NK-92 treated with Interleukin-12 subunit alpha and Interleukin-12 subunit beta, amount 100 ng/mL, for 24 hours (cell line): ENCODE results near the gene GLRB.
"Not testable (repeated sequence)": the region's sequence is repeated elsewhere in the genome, so short reads cannot be mapped to it uniquely, and the experiment has no call there.

ENCODE experiments used
- DNase-seq: peaks from one replicate; lab custom pipeline; 2025; lab: John Stamatoyannopoulos, UW

Gene GLRB

DNA sequence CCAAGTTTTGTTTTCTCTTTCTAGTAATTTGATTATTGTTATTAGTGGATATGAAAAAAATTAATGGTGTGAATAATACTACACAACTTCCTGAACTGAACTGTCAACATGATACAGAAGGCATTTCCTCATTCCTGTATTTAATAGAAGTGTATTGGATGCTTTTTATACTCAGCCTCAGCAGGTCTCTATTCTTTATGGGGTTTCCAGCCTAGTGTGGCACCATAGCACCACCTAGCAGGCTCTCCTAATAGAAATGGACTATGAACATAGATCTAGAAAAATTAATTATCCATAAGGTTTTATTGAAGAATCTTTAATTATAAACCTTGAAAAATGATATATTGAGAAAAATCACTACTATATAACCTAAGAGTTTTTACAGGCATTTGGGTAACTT, 52.4 kb downstream of the GLRB start:
- DNase-seq, result no peak

DNA sequence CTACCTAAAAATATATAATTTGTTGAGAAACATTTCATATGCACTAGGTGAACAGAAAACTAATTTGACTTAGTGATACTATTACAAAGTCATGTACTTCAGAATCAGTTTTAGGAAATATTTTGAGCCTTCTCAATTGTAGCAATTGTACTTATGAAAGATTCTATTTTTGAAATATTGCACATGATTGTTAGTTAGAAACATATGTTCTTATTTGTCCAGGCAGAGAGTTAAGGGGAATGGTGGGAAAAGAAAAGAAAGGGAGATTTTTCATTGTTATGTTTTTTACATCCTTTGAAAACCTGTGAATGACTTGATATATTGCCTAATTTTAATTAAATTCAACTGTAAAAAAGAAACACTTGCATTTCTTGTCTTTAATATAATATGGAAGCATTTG, 66.0 kb downstream of the GLRB start:
- no peak for DNase-seq

DNA sequence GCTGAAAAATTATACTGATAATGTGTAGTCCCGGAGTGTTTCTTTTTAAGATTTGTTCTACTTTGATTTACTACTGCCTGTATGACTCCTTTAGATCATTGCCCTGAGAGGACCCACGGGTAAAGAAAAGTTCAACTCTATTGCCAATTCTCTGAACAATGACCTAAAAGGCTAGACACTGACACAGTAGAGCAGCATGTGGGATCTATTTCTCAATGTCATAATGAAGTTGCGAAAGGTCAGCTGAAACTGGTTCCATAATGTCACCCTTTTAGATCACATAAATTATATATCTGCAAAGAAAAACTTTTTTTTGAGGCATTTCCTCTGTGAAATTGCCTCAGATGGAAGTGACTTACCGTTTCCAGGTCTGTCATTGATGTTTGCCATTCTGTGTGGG, 67.4 kb downstream of the GLRB start:
- no peak for DNase-seq

DNA sequence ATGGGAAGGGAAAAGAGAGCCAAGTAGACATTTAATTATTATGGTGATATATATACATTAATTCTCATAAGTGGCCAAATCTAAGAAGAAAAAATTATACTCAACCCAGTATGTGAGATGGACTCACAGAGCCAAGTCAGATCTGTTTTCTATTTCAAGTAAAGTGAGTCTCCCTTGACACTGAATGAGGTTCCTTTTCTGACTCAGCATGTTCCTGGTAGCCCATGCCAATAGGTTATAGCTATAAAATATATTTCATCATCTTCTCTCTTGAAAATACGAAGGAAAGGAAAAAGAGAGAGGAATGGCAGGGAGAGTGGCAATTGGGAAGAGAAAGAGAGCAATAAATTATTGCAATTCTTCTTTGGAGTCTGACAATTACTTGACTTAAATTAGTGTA, 75.8 kb downstream of the GLRB start:
- DNase-seq, result no peak

DNA sequence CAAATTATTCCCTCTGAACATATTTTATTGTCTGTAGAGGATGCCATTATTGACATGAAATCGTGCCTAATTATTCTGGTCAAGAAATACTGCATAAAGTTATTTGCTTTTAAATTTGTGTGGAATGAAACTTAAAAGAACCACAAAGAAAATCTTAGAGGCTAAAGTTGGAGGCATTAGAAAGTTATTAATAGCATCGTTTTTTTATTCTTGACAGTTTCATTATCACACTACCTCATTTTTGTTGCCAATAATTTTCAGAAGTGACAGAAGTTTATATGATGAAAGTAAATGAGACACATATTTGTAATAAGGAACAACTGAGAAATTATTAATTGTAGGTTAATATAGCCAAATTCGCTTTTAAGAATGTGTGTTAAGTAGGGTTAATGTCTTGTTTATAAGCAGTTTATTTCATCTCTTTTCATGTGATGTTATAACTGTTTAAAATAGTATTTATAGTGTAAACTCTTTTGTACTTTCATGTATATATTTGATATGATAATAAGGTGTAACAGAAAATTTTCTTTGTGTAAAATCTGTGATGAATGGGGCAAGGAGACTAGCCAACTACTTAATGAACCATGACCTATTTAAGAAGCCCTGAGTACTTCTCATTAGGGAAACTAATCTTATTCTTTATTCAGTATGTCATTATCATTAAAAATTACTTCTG, 90.1 kb downstream of the GLRB start:
- DNase-seq, result no peak

DNA sequence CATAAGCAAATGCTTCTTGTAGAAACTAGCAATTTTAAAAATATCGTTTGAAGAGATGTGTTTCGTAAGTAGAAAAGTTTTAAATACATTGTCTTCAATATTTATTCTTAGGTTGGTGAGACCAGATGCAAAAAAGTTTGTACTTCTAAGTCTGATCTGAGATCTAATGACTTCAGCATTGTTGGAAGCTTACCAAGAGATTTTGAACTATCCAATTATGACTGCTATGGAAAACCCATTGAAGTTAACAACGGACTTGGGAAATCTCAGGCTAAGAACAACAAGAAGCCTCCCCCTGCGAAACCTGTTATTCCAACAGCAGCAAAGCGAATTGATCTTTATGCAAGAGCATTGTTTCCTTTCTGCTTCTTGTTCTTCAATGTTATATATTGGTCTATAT, 94.4 kb downstream of the GLRB start:
- no peak for DNase-seq

DNA sequence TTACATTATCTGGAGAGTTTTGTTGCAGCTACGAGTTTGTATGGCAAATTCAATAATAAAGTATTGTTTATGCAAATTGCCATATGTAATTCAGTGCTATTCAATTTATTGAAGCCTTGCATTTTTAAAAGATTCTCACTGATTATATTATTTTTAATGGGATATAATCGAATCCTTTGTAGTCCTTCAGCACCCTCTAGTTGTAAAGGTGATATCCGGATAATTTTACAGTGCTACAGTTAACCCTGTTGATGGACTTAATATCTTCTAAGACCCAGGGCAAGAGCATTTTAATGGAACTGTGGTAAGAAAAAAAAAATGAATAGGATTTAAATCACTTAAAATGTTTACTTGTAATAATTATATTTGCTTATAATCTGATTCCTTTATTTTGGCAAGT, 96.1 kb downstream of the GLRB start:
- DNase-seq, result no peak

DNA sequence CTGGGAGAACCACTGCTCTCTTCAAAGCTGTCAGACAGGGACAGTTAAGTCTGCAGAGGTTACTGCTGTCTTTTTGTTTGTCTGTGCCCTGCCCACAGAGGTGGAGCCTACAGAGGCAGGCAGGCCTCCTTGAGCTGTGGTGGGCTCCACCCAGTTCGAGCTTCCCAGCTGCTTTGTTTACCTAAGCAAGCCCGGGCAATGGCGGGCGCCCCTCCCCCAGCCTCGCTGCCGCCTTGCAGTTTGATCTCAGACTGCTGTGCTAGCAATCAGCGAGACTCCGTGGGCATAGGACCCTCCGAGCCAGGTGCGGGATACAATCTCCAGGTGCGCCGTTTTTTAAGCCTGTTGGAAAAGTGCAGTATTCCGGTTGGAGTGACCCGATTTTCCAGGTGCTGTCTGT, 104.3 kb downstream of the GLRB start:
- not testable (repeated sequence) for DNase-seq

DNA sequence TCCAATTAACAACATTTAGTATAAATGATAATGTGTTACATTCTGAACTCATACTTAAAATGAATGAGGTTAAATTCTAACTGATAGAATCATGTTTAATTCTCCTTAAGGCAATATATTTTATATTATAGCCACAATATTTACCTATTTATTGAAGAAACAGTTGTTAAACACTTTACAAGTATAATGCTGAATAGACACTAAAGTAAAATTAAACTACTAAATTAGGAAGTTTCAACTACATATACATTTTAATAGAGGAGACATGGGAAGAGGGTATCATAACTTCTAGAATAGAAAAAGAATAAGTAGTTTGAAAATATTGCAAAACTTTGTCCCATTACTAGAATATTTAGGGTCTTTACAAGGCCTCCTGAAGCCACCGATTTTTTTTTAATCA, 108.3 kb downstream of the GLRB start:
- no peak for DNase-seq

DNA sequence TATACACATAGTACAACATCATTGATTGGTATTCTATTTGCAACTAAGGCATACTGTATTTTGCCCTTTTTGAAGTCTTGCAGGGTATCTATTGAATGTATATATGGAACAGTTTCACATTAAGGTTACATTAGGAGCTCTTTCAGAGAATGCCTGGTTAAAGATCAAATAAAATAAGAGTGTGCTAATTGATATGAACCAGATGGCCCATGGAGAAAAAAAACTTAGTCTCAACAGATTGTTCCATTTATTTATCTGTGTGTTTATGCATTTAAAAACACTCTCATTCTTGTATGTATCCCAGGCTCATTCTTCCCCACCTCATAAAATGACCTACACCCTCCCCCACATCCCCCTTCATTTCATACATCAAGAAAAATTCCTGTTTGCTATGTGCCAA, 109.4 kb downstream of the GLRB start:
- no peak for DNase-seq

DNA sequence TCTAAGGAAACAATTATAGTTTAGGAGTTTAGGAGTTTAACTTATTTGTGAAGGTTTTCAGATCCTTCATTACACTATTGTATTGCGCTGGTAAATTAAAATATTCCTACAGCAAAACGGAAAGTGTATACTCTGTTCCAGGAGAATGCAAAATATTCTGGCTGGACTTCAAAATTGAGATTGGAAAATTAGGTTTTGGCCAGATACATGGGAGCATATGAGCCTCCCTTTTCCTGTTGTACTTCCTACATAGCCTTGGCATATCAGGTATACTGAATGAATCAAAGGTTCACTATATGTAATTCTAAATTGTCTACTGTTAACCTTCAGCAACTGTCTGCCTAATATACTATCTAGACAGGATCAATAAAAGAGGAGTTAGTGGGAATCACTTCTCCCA, 119.4 kb downstream of the GLRB start:
- DNase-seq, result no peak

DNA sequence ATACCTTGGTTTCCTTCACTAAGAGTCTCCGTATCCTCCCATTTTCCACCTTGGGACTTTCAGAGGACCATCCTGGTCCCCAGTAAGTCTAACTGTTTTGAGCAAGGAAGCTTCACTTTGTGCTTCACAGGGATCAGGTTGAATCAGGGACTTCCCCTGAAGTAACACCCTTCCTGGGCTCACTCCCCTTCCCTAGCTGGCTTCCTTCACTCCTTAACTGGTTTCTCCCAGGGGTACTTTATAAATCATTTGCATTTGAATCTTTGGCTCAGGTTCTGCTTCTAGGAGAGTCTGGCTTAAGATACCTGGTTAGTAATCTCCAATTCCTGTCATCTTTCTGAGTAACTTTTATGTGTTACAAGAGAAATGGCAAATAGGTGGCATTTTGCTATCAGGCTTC, 120.1 kb downstream of the GLRB start:
- DNase-seq, result no peak

DNA sequence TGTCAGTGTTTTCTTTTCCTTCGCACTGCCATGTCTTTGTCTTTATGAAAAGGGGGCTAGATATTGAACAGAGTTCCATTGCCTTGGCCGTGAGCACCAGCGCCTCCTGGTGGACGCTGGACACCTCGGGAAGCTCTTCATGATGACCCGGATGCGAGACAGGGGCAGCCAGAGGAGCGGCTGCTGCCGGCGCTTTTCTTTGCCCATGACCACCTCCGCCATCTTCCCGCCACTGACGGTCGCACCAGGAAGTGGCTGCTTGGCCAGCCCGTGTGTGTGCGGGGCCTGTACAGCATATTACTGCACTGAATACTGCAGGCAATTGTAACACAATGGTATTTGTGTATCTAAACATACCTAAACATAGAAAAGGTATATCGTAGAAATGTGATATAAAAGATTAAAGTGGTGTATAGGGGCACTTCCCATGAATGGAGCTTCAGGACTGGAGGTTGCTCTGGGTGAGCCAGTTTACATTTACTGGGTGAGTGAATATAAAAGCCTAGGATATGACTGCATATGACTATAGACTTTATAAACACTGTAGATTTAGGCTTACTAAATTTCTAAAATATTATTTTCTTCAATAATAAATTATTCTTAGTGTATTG, 128.8 kb downstream of the GLRB start:
- DNase-seq, result no peak

DNA sequence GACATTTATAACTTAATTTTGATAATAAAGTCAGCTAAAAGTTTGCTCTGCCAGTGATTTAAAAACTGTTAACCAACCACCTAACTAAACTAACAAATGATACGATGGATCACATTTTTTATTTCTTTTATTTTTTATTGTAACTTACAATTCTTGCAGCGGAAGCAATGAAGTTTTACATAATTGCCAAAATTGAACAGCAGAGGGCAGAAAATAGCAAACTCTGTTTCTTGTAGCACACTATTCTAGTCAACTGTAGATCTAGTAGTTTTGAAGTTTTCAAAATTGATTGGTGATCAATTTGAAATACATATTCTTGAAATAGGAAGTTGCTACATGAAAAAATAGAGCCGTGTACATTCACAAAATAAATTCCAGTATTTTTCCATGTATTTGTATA, 141.8 kb downstream of the GLRB start:
- DNase-seq, result no peak

DNA sequence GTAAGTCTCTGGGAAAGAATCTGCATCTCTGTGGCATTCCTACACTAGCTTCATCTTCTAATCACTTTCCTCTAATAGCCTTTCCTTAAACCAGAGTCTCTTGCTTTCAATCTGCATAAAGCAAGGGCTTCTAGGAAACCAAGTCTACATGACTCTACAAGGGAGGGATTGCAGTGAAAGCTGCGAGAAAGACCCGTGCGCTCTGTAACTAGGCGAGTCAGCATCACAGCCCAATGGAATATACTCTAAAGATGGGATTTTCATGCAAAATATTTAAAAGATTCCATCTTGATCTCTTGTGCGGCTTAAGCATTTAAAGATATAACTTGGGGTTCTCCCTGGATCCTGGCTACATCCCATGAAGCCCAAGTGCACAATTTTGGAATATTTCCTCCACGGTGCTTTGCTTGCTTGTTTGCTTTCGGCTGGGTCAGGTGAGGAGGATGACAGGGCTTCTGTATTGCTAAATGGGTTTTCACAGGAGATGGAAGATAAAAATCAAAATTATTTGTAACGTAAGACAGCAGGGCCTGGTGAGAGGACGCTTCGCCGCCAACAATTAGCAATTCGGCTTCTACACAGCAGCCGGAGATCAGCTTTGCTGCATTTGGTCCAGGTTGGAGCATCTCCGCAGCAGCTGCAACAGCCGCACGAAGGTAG, 143.9 kb downstream of the GLRB start:
- DNase-seq, result no peak

DNA sequence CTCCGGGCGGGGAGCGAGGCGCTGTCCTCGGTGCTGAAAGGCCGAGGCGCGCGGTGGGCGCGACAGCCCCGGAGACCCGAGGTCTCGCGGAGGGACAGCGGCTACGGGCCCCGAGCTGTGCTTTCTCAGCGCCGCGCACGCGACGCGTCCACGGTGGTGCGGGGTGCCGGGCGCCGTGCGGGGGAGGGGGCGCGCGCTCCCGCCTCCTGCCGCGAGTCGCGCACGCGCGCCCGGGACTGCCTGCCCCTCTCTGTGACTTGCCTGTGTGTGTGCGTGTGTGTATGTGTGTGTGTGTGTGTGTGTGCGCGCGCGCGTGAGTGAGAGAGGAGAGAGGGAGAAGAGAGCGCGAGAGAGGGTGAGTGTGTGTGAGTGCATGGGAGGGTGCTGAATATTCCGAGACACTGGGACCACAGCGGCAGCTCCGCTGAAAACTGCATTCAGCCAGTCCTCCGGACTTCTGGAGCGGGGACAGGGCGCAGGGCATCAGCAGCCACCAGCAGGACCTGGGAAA, 144.5 kb downstream of the GLRB start, which contains the start of gene GRIA2:
Gene GRIA2 (plus strand): TSS at position 358 of the 511 bp plus-strand sequence. CDS start 315 bp downstream, outside the sequence.
- DNase-seq, result no peak

DNA sequence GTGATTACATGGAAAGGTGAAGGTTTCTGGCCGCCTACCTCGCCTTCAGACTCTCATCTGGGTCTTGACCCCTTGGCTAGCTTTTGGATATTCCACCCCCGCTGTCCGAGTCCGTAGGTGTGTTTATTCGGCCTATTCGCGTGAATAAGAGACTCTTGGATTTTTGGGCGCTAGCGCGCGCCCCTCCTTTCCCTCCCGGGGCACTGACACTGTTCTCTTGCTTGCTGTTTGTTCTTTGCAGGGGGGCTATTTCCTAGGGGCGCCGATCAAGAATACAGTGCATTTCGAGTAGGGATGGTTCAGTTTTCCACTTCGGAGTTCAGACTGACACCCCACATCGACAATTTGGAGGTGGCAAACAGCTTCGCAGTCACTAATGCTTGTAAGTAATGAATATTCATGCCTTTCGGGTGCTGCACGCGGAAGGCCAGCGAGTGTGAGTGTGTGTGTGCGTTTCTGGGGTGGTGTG, 145.5 kb downstream of the GLRB start:
- DNase-seq, result no peak
